Fibroblast of lung (primary cell): Measurements from ENCODE around the gene LMNB1. TPM values are rescaled to one million over a fixed set of nuclear protein-coding genes. Genes with fewer than 3 reads are reported as not detected.

Source experiments
- DNase-seq, 2 donors: peaks; one replicate each; pipeline versions ENCODE4 v3.0.0 to v3.0.0-alpha.2; 2010; ENCODE audit warnings: low read depth in 2 of 2
- H2AFZ ChIP-seq: 2 replicates; pipeline ENCODE4 v1.5.1; 2012; ENCODE audit warnings: low read length, control low read depth, inconsistent platforms
- H3K27ac ChIP-seq: 2 replicates; pipeline ENCODE4 v1.5.1; 2011; ENCODE audit warnings: low read length, control low read depth; ENCODE audit not compliant: insufficient read depth
- H3K27me3 ChIP-seq: 2 replicates; pipeline ENCODE4 v1.5.1; 2011; ENCODE audit warnings: mild to moderate bottlenecking, low read length; ENCODE audit not compliant: control insufficient read depth, insufficient read depth
- H3K36me3 ChIP-seq: 2 replicates; pipeline ENCODE4 v1.5.1; 2011; ENCODE audit warnings: low read length; ENCODE audit not compliant: control insufficient read depth, insufficient read depth
- H3K4me1 ChIP-seq: 2 replicates; pipeline ENCODE4 v1.5.1; 2011; ENCODE audit warnings: low read length; ENCODE audit not compliant: control insufficient read depth, insufficient read depth; ENCODE audit errors: extremely low read depth
- H3K4me2 ChIP-seq: 2 replicates; pipeline ENCODE4 v1.5.1; 2011; ENCODE audit warnings: low read length, control low read depth; ENCODE audit not compliant: insufficient read depth; ENCODE audit errors: extremely low read depth
- H3K4me3 ChIP-seq, 4 experiments: fragments of 200-600 bp in 1 of 4; sonication (generic) in 1 of 4; replicated peaks in 1 of 4; 2 replicates each; pipeline ENCODE4 v1.5.1; 2011 to 2016; ENCODE audit warnings: low read length in 4 of 4, low read depth in 3 of 4, mild to moderate bottlenecking in 3 of 4, control low read depth in 2 of 4, inconsistent platforms in 1 of 4, mixed read lengths in 1 of 4; ENCODE audit not compliant: insufficient read depth in 1 of 4; ENCODE audit errors: control extremely low read depth in 1 of 4
- H3K79me2 ChIP-seq: 2 replicates; pipeline ENCODE4 v1.5.1; 2012; ENCODE audit warnings: mild to moderate bottlenecking, low read length, inconsistent platforms; ENCODE audit not compliant: control insufficient read depth, insufficient read depth
- H3K9ac ChIP-seq: 2 replicates; pipeline ENCODE4 v1.5.1; 2011; ENCODE audit warnings: mild to moderate bottlenecking, low read length, control low read depth; ENCODE audit not compliant: insufficient read depth
- H3K9me3 ChIP-seq: 2 replicates; pipeline ENCODE4 v1.5.1; 2012; ENCODE audit warnings: low read depth, low read length; ENCODE audit not compliant: control insufficient read depth, insufficient read depth
- H4K20me1 ChIP-seq: 2 replicates; pipeline ENCODE4 v1.5.1; 2011; ENCODE audit warnings: low read length; ENCODE audit not compliant: control insufficient read depth, insufficient read depth; ENCODE audit errors: extremely low read depth
- EZH2 ChIP-seq: IDR thresholded peaks from 2 replicates; pipeline ENCODE4 v1.5.1; 2012; ENCODE audit warnings: low read length, control low read depth, mild to moderate bottlenecking; ENCODE audit errors: missing control alignments
- polyA plus RNA-seq, 2 donors: library from polyadenylated mRNA; depleted of rRNA in 1 of 2; stranded (reverse) in 1 of 2; unstranded in 1 of 2; fragments of >200 nt; gene quantifications; 2 replicates each; pipeline ENCODE4 v1.2.1, GENCODE V29; 2011 to 2012; ENCODE audit warnings: missing spikeins in 1 of 2
- total RNA-seq: library from RNA; depleted of rRNA; stranded (reverse); fragments of >200 nt; gene quantifications from 2 replicates; pipeline ENCODE4 v1.2.1, GENCODE V29; 2014
- TF ChIP-seq, protein P1 (sequence below), 2 donors: IDR thresholded peaks in 1 of 2; conservative IDR thresholded peaks in 1 of 2; 1 replicate in 1 of 2; 2 replicates in 1 of 2; pipeline ENCODE4 v1.5.1; 2011 to 2012; ENCODE audit warnings: low read length in 2 of 2, control low read depth in 1 of 2, inconsistent platforms in 1 of 2, low read depth in 1 of 2, mild to moderate bottlenecking in 1 of 2

Gene LMNB1
- total and polyA plus RNA-seq, 2 donors (not counting 1 experiment from before 2014, with no cell fraction given), result 17.3 to 17.5 TPM

- Histone ChIP-seq H4K20me1 (no peaks in the 10 kb centered on the region), H3K36me3 (no peaks in the 10 kb centered on the region), H3K9ac (no peak overlapping the region), H3K27me3 (no peaks in the 10 kb centered on the region), H3K4me1 (no peaks in the 10 kb centered on the region), H3K4me2 (no peak overlapping the region), H3K79me2 (no peaks in the 10 kb centered on the region), H3K27ac (no peak overlapping the region), H2AFZ (no peak overlapping the region), H3K9me3 (no peaks in the 10 kb centered on the region), H3K4me3 (no peak overlapping the region)
- TF ChIP-seq EZH2, result no peak
- TF ChIP-seq, protein P1, sequence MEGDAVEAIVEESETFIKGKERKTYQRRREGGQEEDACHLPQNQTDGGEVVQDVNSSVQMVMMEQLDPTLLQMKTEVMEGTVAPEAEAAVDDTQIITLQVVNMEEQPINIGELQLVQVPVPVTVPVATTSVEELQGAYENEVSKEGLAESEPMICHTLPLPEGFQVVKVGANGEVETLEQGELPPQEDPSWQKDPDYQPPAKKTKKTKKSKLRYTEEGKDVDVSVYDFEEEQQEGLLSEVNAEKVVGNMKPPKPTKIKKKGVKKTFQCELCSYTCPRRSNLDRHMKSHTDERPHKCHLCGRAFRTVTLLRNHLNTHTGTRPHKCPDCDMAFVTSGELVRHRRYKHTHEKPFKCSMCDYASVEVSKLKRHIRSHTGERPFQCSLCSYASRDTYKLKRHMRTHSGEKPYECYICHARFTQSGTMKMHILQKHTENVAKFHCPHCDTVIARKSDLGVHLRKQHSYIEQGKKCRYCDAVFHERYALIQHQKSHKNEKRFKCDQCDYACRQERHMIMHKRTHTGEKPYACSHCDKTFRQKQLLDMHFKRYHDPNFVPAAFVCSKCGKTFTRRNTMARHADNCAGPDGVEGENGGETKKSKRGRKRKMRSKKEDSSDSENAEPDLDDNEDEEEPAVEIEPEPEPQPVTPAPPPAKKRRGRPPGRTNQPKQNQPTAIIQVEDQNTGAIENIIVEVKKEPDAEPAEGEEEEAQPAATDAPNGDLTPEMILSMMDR (conservative IDR thresholded peaks at IDR 0.05 in 1 of 2, IDR thresholded peaks at IDR 0.05 in 1 of 2; ENCODE audit: low read depth in 1 of 2, low read length in 2 of 2), result no peak
- no peak for DNase-seq
These were observed 32.1 kb upstream of the LMNB1 start for GRCh38 chr5:126744836-126745235.

DNA sequence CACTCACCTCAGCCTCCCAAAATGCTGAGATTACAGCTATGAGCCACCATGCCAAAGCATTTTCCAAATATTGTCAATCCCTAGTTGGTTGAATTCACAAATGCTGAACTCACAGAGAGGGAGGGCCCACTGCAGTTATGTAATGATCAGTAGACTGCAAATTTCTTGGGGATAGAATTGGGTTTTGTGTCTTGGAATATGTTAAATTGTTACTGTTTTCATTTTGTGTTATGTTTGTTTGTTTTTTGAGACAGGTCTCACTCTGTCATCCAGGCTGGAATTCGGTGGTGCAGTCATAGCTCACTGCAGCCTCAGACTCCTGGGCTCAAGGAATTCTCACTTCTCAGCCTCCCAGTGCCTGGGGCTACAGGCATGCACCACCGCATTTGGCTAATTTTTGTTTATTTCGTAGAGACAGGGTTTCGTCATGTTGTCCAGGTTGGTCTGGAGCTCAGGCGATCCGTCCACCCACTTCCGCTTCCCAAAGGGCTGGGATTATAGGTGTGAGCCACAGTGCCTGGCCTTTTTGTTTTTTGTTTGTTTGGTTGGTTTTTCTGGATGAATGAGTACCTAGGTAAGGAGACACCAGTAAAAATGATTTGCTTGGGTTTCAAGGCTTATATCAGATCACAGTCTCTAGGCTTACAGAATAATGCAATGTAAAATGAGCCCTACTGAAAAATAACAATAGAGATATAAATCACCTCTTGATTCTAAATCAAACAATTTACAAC lies 31.5 kb upstream of the LMNB1 start:
- no peaks in the 10 kb centered on the region for H3K79me2 ChIP-seq
- no peak for DNase-seq
- no peak overlapping the region for H3K4me2 ChIP-seq
- H2AFZ ChIP-seq, result no peak overlapping the region
- H3K27ac ChIP-seq, result no peak overlapping the region
- H3K4me1 ChIP-seq, result no peaks in the 10 kb centered on the region
- H3K4me3 ChIP-seq, result no peak overlapping the region
- no peaks in the 10 kb centered on the region for H3K9me3 ChIP-seq
- no peaks in the 10 kb centered on the region for H3K27me3 ChIP-seq
- no peak for TF ChIP-seq EZH2
- TF ChIP-seq, protein P1 (conservative IDR thresholded peaks at IDR 0.05 in 1 of 2, IDR thresholded peaks at IDR 0.05 in 1 of 2; ENCODE audit: low read depth in 1 of 2, low read length in 2 of 2), result no peak
- no peaks in the 10 kb centered on the region for H3K36me3 ChIP-seq
- no peak overlapping the region for H3K9ac ChIP-seq
- no peaks in the 10 kb centered on the region for H4K20me1 ChIP-seq

GRCh38 chr5:126746290-126746689 lies 30.6 kb upstream of the LMNB1 start:
- no peak overlapping the region for H3K4me3 ChIP-seq
- H3K36me3 ChIP-seq, result no peaks in the 10 kb centered on the region
- TF ChIP-seq, protein P1 (conservative IDR thresholded peaks at IDR 0.05 in 1 of 2, IDR thresholded peaks at IDR 0.05 in 1 of 2; ENCODE audit: low read depth in 1 of 2, low read length in 2 of 2), result no peak
- no peak for TF ChIP-seq EZH2
- H3K4me2 ChIP-seq, result no peak overlapping the region
- no peak overlapping the region for H3K27ac ChIP-seq
- no peaks in the 10 kb centered on the region for H3K79me2 ChIP-seq
- DNase-seq, result peak in 1 of 2 donors; percentile 25
- H3K27me3 ChIP-seq, result no peaks in the 10 kb centered on the region
- no peaks in the 10 kb centered on the region for H3K9me3 ChIP-seq
- no peaks in the 10 kb centered on the region for H3K4me1 ChIP-seq
- H3K9ac ChIP-seq, result no peak overlapping the region
- H4K20me1 ChIP-seq, result no peaks in the 10 kb centered on the region
- no peak overlapping the region for H2AFZ ChIP-seq
